Testis (tissue), 2 donors: ENCODE measurements around the gene CCR8.

Source experiments
- POLR2A ChIP-seq: fragments of 450-650 bp; IDR thresholded peaks from one replicate; pipeline ENCODE4 v1.6.1; 2017; ENCODE audit warnings: antibody characterized with exemption, mild to moderate bottlenecking, moderate library complexity
- TF ChIP-seq, protein P1 (sequence below), 3 experiments: fragments of 450-650 bp in 2 of 3; fragments of 200-600 bp in 1 of 3; sonication (generic) in 1 of 3; IDR thresholded peaks; one replicate each; pipeline ENCODE4 v1.5.1; 2016 to 2019; ENCODE audit warnings: antibody characterized with exemption in 3 of 3, mild to moderate bottlenecking in 2 of 3, moderate library complexity in 1 of 3

DNA sequence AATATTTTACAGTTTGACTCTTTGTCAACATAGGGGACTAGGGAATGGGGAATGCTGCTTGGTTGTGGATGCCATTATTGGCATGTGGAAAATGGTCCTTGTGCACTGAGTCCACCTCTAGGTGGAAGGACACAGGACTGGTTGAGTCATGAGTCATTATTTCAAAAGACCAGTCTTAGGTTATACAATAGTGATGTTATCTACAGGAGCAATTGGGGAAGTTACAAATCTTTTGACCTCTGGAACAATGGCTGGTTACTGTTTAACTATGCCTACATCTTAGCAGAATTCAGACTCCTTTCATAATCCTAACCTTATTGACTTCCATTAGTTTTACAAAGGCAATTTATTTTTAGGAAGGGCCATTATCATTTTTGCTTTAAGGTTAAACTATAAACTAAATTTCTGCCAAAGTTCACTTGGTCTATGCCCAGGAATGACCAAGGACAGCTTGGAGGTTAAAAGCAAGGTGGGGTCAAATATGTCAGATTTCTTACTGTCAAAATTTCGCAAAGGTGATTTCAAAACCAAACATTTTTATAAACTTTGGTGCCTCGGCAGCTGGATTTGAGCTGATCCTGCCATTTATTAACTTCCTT is 11.8 kb upstream of the CCR8 start:
- TF ChIP-seq, protein P1, sequence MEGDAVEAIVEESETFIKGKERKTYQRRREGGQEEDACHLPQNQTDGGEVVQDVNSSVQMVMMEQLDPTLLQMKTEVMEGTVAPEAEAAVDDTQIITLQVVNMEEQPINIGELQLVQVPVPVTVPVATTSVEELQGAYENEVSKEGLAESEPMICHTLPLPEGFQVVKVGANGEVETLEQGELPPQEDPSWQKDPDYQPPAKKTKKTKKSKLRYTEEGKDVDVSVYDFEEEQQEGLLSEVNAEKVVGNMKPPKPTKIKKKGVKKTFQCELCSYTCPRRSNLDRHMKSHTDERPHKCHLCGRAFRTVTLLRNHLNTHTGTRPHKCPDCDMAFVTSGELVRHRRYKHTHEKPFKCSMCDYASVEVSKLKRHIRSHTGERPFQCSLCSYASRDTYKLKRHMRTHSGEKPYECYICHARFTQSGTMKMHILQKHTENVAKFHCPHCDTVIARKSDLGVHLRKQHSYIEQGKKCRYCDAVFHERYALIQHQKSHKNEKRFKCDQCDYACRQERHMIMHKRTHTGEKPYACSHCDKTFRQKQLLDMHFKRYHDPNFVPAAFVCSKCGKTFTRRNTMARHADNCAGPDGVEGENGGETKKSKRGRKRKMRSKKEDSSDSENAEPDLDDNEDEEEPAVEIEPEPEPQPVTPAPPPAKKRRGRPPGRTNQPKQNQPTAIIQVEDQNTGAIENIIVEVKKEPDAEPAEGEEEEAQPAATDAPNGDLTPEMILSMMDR (IDR thresholded peaks at IDR 0.05) = no peak
- no peak for TF ChIP-seq POLR2A
